PC-9 (cell line): ENCODE data around the gene TAF11L2. TPM values are rescaled to one million over a fixed set of nuclear protein-coding genes. Genes with fewer than 3 reads are reported as not detected.
"Not testable (repeated sequence)": the region's sequence is repeated elsewhere in the genome, so short reads cannot be mapped to it uniquely, and the experiment has no call there.

Experiments
- BruUV-seq: library from RNA; stranded (reverse); fragments of 400-500 nt; replicated peaks from 2 replicates; lab custom pipeline; 2021; lab: Mats Ljungman, UMichigan
- CTCF ChIA-PET: fragments of 300-600 bp; sonication (Branson Sonifier 250); formaldehyde crosslinking; loops from one replicate; lab custom pipeline; 2022; ENCODE audit warnings: antibody characterized with exemption; lab: Charles Lee
- POLR2A ChIA-PET: fragments of 300-600 bp; sonication (Branson Sonifier 250); formaldehyde crosslinking; loops from one replicate; lab custom pipeline; 2022; ENCODE audit warnings: antibody characterized with exemption; ENCODE audit not compliant: unreplicated experiment; lab: Charles Lee
- DNase-seq, 2 experiments: peaks; one replicate each; pipeline versions ENCODE4 v3.0.0 to v3.0.0-alpha.2; 2015 to 2022; ENCODE audit warnings: mixed read lengths in 1 of 2
- H2AFZ ChIP-seq: fragments of 200-600 bp; sonication (generic); 2 replicates; pipeline ENCODE4 v1.8.1; 2017; ENCODE audit warnings: antibody characterized with exemption
- H3F3A ChIP-seq: fragments of 200-600 bp; sonication (generic); 2 replicates; pipeline ENCODE4 v1.8.1; 2017; ENCODE audit warnings: antibody characterized with exemption, mild to moderate bottlenecking, low read depth; ENCODE audit not compliant: insufficient read depth
- H3K27ac ChIP-seq: fragments of 200-600 bp; sonication (generic); 2 replicates; pipeline ENCODE4 v1.6.1; 2016; ENCODE audit warnings: mixed run types
- H3K27me3 ChIP-seq: fragments of 200-600 bp; sonication (generic); 2 replicates; pipeline ENCODE4 v1.6.1; 2016; ENCODE audit warnings: low read depth, mixed run types; ENCODE audit not compliant: insufficient read depth
- H3K36me3 ChIP-seq: fragments of 200-600 bp; sonication (generic); 2 replicates; pipeline ENCODE4 v1.6.1; 2016; ENCODE audit warnings: low read depth, mixed run types
- H3K4me1 ChIP-seq: fragments of 200-600 bp; sonication (generic); replicated peaks from 2 replicates; pipeline ENCODE4 v1.6.1; 2016; ENCODE audit warnings: mixed run types; ENCODE audit not compliant: insufficient read depth
- H3K4me2 ChIP-seq: fragments of 200-600 bp; sonication (generic); 2 replicates; pipeline ENCODE4 v1.6.1; 2017; ENCODE audit warnings: mixed run types
- H3K4me3 ChIP-seq: fragments of 200-600 bp; sonication (generic); 2 replicates; pipeline ENCODE4 v1.6.1; 2016; ENCODE audit warnings: mixed run types
- H3K79me2 ChIP-seq: fragments of 200-600 bp; sonication (generic); 2 replicates; pipeline ENCODE4 v1.6.1; 2017; ENCODE audit warnings: low read depth, mixed run types
- H3K9me2 ChIP-seq: fragments of 200-600 bp; sonication (generic); 2 replicates; pipeline ENCODE4 v1.8.1; 2017; ENCODE audit warnings: mild to moderate bottlenecking; ENCODE audit not compliant: insufficient read depth
- H3K9me3 ChIP-seq: fragments of 200-600 bp; sonication (generic); 2 replicates; pipeline ENCODE4 v1.8.1; 2016; ENCODE audit warnings: low read depth; ENCODE audit not compliant: insufficient read depth
- H4K20me1 ChIP-seq: fragments of 200-600 bp; sonication (generic); 2 replicates; pipeline ENCODE4 v1.8.1; 2017; ENCODE audit not compliant: insufficient read depth
- intact Hi-C: fragments of 100-400 bp; cut with micrococcal nuclease; formaldehyde crosslinking; loops from one replicate; pipeline ENCODE4 v1.10.0; 2022; ENCODE audit not compliant: unreplicated experiment
- total RNA-seq: library from RNA; stranded (reverse); gene quantifications from 2 replicates; pipeline ENCODE4 v1.2.3, GENCODE V29; 2021

Gene TAF11L2
- total RNA-seq, 1 experiment from 2014 or later = not detected

DNA sequence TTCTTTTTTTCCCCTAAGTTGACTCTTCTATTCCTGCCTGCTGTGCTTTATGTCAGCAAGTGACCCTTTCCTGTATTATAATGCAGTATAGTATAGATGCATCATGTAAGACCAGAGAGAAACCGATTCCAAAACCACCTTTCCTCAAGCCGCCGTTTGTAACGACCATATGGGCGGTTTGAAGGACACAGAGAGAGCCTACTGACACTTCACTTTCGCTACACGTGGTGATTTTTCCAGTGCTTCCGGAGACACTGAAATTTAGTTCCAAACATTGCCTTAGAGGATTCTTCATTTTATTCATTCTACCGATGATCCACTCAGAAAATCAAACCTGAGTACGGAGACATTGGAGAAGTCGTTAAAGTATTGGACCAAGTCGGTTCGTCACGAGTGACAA lies 21.5 kb downstream of the TAF11L2 start:
- DNase-seq, CTCF ChIA-PET, H2AFZ ChIP-seq, H3K36me3 ChIP-seq, H3K9me3 ChIP-seq, H3K4me1 ChIP-seq, H3K27ac ChIP-seq, H4K20me1 ChIP-seq, H3K4me2 ChIP-seq, H3K4me3 ChIP-seq, H3F3A ChIP-seq, H3K79me2 ChIP-seq, intact Hi-C loops, BruUV-seq, POLR2A ChIA-PET, H3K9me2 ChIP-seq, H3K27me3 ChIP-seq: not testable (repeated sequence)

DNA sequence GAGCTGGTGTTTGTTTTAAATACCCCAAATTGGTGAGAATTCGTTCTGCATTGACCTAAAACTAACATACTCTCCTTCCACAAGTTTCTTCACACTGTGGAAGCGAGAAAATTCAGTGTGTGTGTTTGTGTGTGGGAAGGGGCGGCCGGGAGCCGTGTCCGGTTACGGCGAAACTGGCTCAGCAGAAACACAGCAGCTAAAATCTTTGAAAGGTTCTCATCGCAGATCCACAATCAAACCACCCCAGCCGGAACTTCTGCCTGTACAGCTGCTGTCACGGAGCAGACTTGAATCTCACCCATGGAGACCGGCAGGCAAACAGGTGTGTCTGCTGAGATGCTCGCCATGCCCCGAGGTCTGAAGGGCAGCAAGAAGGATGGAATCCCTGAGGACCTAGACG lies 23.5 kb downstream of the TAF11L2 start, which contains the start of gene TAF11L4:
Gene TAF11L4 (plus strand): TSS at position 301 of the 400 bp plus-strand sequence.
- CTCF ChIA-PET = not testable (repeated sequence)

DNA sequence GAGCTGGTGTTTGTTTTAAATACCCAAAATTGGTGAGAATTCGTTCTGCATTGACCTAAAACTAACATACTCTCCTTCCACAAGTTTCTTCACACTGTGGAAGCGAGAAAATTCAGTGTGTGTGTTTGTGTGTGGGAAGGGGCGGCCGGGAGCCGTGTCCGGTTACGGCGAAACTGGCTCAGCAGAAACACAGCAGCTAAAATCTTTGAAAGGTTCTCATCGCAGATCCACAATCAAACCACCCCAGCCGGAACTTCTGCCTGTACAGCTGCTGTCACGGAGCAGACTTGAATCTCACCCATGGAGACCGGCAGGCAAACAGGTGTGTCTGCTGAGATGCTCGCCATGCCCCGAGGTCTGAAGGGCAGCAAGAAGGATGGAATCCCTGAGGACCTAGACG lies 26.9 kb downstream of the TAF11L2 start, which contains the start of gene TAF11L5:
Gene TAF11L5 (plus strand): TSS at position 301 of the 400 bp plus-strand sequence.
- H3K79me2 ChIP-seq, H3K4me2 ChIP-seq, BruUV-seq, H3K27ac ChIP-seq, H2AFZ ChIP-seq, CTCF ChIA-PET, intact Hi-C loops, H3K9me2 ChIP-seq, H3F3A ChIP-seq, H3K4me3 ChIP-seq, H3K4me1 ChIP-seq, H4K20me1 ChIP-seq, DNase-seq, H3K36me3 ChIP-seq, H3K9me3 ChIP-seq, POLR2A ChIA-PET: not testable (repeated sequence)
- peaks cover 11% of the 10 kb centered on the region for H3K27me3 ChIP-seq

More for the DNA sequence above, 23.5 kb downstream of the TAF11L2 start, which contains the start of gene TAF11L4:
- intact Hi-C loops, H3K27ac ChIP-seq, H3K4me3 ChIP-seq, H3K4me1 ChIP-seq, H3K9me2 ChIP-seq, H3K36me3 ChIP-seq, H4K20me1 ChIP-seq, H3K79me2 ChIP-seq, POLR2A ChIA-PET, DNase-seq, H3K9me3 ChIP-seq, BruUV-seq, H3F3A ChIP-seq, H3K4me2 ChIP-seq, H2AFZ ChIP-seq: not testable (repeated sequence)
- peaks cover 10% of the 10 kb centered on the region for H3K27me3 ChIP-seq

DNA sequence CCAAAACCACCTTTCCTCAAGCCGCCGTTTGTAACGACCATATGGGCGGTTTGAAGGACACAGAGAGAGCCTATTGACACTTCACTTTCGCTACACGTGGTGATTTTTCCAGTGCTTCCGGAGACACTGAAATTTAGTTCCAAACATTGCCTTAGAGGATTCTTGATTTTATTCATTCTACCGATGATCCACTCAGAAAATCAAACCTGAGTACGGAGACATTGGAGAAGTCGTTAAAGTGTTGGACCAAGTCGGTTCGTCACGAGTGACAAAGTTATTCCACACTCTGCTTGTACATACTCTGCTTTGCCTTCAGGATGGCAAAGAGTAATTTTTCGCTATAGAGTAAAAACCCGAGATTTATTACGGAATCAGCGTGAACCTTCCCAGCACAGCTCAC lies 28.5 kb downstream of the TAF11L2 start:
- CTCF ChIA-PET, H3K4me2 ChIP-seq, H3K79me2 ChIP-seq, DNase-seq, H3K4me1 ChIP-seq, H4K20me1 ChIP-seq, H3K9me2 ChIP-seq, H3K36me3 ChIP-seq, H3K4me3 ChIP-seq, H2AFZ ChIP-seq, H3F3A ChIP-seq, BruUV-seq, intact Hi-C loops, H3K27ac ChIP-seq, H3K9me3 ChIP-seq, POLR2A ChIA-PET: not testable (repeated sequence)
- peaks cover 14% of the 10 kb centered on the region for H3K27me3 ChIP-seq

DNA sequence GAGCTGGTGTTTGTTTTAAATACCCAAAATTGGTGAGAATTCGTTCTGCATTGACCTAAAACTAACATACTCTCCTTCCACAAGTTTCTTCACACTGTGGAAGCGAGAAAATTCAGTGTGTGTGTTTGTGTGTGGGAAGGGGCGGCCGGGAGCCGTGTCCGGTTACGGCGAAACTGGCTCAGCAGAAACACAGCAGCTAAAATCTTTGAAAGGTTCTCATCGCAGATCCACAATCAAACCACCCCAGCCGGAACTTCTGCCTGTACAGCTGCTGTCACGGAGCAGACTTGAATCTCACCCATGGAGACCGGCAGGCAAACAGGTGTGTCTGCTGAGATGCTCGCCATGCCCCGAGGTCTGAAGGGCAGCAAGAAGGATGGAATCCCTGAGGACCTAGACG lies 30.3 kb downstream of the TAF11L2 start, which contains the start of gene TAF11L6:
Gene TAF11L6 (plus strand): TSS at position 301 of the 400 bp plus-strand sequence.
- H3K9me3 ChIP-seq, intact Hi-C loops, DNase-seq, H3K79me2 ChIP-seq, H3K4me1 ChIP-seq, CTCF ChIA-PET, BruUV-seq, H3K27ac ChIP-seq, POLR2A ChIA-PET, H3K4me3 ChIP-seq, H3K9me2 ChIP-seq, H3F3A ChIP-seq, H4K20me1 ChIP-seq, H2AFZ ChIP-seq, H3K36me3 ChIP-seq, H3K4me2 ChIP-seq: not testable (repeated sequence)
- H3K27me3 ChIP-seq = peaks cover 14% of the 10 kb centered on the region

Other genes starting within 250 kb of the TAF11L2 start
- gene TAF11L3, start 20.1 kb downstream of the TAF11L2 start, total RNA-seq = not detected in 2 replicates
- not detected in 2 replicates for gene TAF11L4, start 23.6 kb downstream of the TAF11L2 start, total RNA-seq
- gene TAF11L5, start 27.0 kb downstream of the TAF11L2 start, total RNA-seq = not detected in 2 replicates
- gene TAF11L6, start 30.4 kb downstream of the TAF11L2 start, total RNA-seq = not detected in 2 replicates
- not detected in 2 replicates for gene TAF11L7, start 87.5 kb downstream of the TAF11L2 start, total RNA-seq
- gene TAF11L8, start 92.7 kb downstream of the TAF11L2 start, total RNA-seq = not detected in 2 replicates
- not detected in 2 replicates for gene TAF11L9, start 96.2 kb downstream of the TAF11L2 start, total RNA-seq
- gene TAF11L10, start 99.6 kb downstream of the TAF11L2 start, total RNA-seq = not detected in 2 replicates
- gene TAF11L11, start 106.0 kb downstream of the TAF11L2 start, total RNA-seq = not detected in 2 replicates
- gene TAF11L12, start 112.2 kb downstream of the TAF11L2 start, total RNA-seq = not detected in 2 replicates
- not detected in 2 replicates for gene TAF11L13, start 133.9 kb downstream of the TAF11L2 start, total RNA-seq
- gene TAF11L14, start 136.2 kb downstream of the TAF11L2 start, total RNA-seq = not detected in 2 replicates